HL-60 (cell line): ENCODE data around the gene POP4.

Experiments
- CTCF ChIP-seq: IDR thresholded peaks from one replicate; pipeline ENCODE4 v1.5.1; 2011; ENCODE audit warnings: low read length, control low read depth, inconsistent platforms; ENCODE audit not compliant: insufficient read depth
- GABPA ChIP-seq: IDR thresholded peaks from 2 replicates; pipeline ENCODE4 v1.6.1; 2012; ENCODE audit warnings: low read depth
- POLR2AphosphoS5 ChIP-seq: IDR thresholded peaks from 2 replicates; pipeline ENCODE4 v1.6.1; 2012; ENCODE audit warnings: low read depth
- TF ChIP-seq, protein P1 (sequence below): IDR thresholded peaks from 2 replicates; pipeline ENCODE4 v1.6.1; 2012; ENCODE audit warnings: low read depth; ENCODE audit not compliant: insufficient replicate concordance

GRCh38 chr19:29605653-29606419 lies at the start of gene POP4:
- no peak for TF ChIP-seq CTCF
- TF ChIP-seq, protein P1, sequence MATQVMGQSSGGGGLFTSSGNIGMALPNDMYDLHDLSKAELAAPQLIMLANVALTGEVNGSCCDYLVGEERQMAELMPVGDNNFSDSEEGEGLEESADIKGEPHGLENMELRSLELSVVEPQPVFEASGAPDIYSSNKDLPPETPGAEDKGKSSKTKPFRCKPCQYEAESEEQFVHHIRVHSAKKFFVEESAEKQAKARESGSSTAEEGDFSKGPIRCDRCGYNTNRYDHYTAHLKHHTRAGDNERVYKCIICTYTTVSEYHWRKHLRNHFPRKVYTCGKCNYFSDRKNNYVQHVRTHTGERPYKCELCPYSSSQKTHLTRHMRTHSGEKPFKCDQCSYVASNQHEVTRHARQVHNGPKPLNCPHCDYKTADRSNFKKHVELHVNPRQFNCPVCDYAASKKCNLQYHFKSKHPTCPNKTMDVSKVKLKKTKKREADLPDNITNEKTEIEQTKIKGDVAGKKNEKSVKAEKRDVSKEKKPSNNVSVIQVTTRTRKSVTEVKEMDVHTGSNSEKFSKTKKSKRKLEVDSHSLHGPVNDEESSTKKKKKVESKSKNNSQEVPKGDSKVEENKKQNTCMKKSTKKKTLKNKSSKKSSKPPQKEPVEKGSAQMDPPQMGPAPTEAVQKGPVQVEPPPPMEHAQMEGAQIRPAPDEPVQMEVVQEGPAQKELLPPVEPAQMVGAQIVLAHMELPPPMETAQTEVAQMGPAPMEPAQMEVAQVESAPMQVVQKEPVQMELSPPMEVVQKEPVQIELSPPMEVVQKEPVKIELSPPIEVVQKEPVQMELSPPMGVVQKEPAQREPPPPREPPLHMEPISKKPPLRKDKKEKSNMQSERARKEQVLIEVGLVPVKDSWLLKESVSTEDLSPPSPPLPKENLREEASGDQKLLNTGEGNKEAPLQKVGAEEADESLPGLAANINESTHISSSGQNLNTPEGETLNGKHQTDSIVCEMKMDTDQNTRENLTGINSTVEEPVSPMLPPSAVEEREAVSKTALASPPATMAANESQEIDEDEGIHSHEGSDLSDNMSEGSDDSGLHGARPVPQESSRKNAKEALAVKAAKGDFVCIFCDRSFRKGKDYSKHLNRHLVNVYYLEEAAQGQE, result peak; percentile 70
- TF ChIP-seq POLR2AphosphoS5, result peak; percentile 98
- peak; percentile 58 for TF ChIP-seq GABPA
